T-helper 2 cell treated with Interferon-gamma antibody and Interleukin-4, amounts not matched to agents 100 ng/mL and 5 ng/mL, for 36 hours (primary cell): Measurements from ENCODE around the gene GABBR2. TPM values are rescaled to one million over a fixed set of nuclear protein-coding genes. Genes with fewer than 3 reads are reported as not detected.

Experiments
- intact Hi-C: fragments of 100-400 bp; cut with micrococcal nuclease; formaldehyde crosslinking; loops from one replicate; pipeline ENCODE4 v1.15.1; 2023
- total RNA-seq: library from RNA; stranded (reverse); gene quantifications from 2 replicates; pipeline ENCODE4 v1.2.3, GENCODE V29; 2022

The GABBR2 gene
- total RNA-seq, 1 donor from 2014 or later = not detected

- intact Hi-C loops = no loop called here
Observed at GRCh38 chr9:98356326-98356725, 352.4 kb downstream of the GABBR2 start.

GRCh38 chr9:98351370-98351769, 357.4 kb downstream of the GABBR2 start:
- intact Hi-C loops = no loop called here

GRCh38 chr9:98347642-98348041, 361.1 kb downstream of the GABBR2 start:
- intact Hi-C loops = no loop called here

- intact Hi-C loops = no loop called here
Observed at GRCh38 chr9:98345011-98345410, 363.7 kb downstream of the GABBR2 start.

GRCh38 chr9:98344581-98344980, 364.2 kb downstream of the GABBR2 start:
- intact Hi-C loops = no loop called here

- intact Hi-C loops = no loop called here
Observed at GRCh38 chr9:98342820-98343210, 365.9 kb downstream of the GABBR2 start.

GRCh38 chr9:98342098-98342819, 366.5 kb downstream of the GABBR2 start:
- intact Hi-C loops = no loop called here

GRCh38 chr9:98341157-98342097, 367.3 kb downstream of the GABBR2 start:
- intact Hi-C loops = no loop called here

- intact Hi-C loops = no loop called here
Observed at GRCh38 chr9:98339987-98340800, 368.5 kb downstream of the GABBR2 start.

GRCh38 chr9:98335661-98336060, 373.1 kb downstream of the GABBR2 start:
- intact Hi-C loops = no loop called here

- intact Hi-C loops = no loop called here
Observed at GRCh38 chr9:98334796-98335195, 373.9 kb downstream of the GABBR2 start.

GRCh38 chr9:98333703-98334582, 374.8 kb downstream of the GABBR2 start:
- intact Hi-C loops = no loop called here

GRCh38 chr9:98332405-98332831, 376.3 kb downstream of the GABBR2 start:
- intact Hi-C loops = no loop called here

GRCh38 chr9:98331536-98332259, 377.0 kb downstream of the GABBR2 start:
- intact Hi-C loops = no loop called here

- intact Hi-C loops = no loop called here
Observed at GRCh38 chr9:98330831-98331230, 377.9 kb downstream of the GABBR2 start.

GRCh38 chr9:98329904-98330303, 378.8 kb downstream of the GABBR2 start:
- intact Hi-C loops = no loop called here

GRCh38 chr9:98329281-98329680, 379.5 kb downstream of the GABBR2 start:
- intact Hi-C loops = no loop called here

- intact Hi-C loops = no loop called here
Observed at GRCh38 chr9:98328770-98329169, 380.0 kb downstream of the GABBR2 start.

- intact Hi-C loops = no loop called here
Observed at GRCh38 chr9:98328141-98328540, 380.6 kb downstream of the GABBR2 start.

GRCh38 chr9:98327249-98327561, 381.5 kb downstream of the GABBR2 start:
- intact Hi-C loops = no loop called here
